SK-N-SH (cell line): ENCODE data around the gene TTC27. TPM values are rescaled to one million over a fixed set of nuclear protein-coding genes. Genes with fewer than 3 reads are reported as not detected.
"Not testable (repeated sequence)": the region's sequence is repeated elsewhere in the genome, so short reads cannot be mapped to it uniquely, and the experiment has no call there.

Experiments
- CTCF ChIA-PET: fragments of 300-600, 350-600 bp; formaldehyde crosslinking; extraction: SDS; loops from one replicate; lab custom pipeline; 2021; lab: Yijun Ruan, JAX
- POLR2A ChIA-PET: fragments of 350-600 bp; sonication (Branson Sonifier 250); formaldehyde crosslinking; extraction: SDS; loops from one replicate; lab custom pipeline; 2020; ENCODE audit warnings: antibody characterized with exemption, inconsistent platforms; lab: Yijun Ruan, JAX
- DNase-seq: peaks from one replicate; pipeline ENCODE4 v3.0.0; 2012
- H2AFZ ChIP-seq: fragments of 200-600 bp; sonication (generic); 2 replicates; pipeline ENCODE4 v1.8.1; 2016; ENCODE audit warnings: antibody characterized with exemption, mild to moderate bottlenecking, low read depth
- H3F3A ChIP-seq: fragments of 200-600 bp; sonication (generic); replicated peaks from 2 replicates; pipeline ENCODE3; 2016; ENCODE audit warnings: antibody characterized with exemption, mild to moderate bottlenecking; ENCODE audit not compliant: insufficient read depth
- H3K27ac ChIP-seq, 2 experiments: fragments of 200-500 bp in 1 of 2; fragments of 200-600 bp in 1 of 2; sonication (Bioruptor generic) in 1 of 2; sonication (generic), shearing (Covaris generic) in 1 of 2; 2 replicates each; pipeline versions ENCODE4 v1.5.1 to v1.6.1; 2014 to 2016; ENCODE audit warnings: low read depth in 2 of 2, inconsistent platforms in 1 of 2, low read length in 1 of 2, mild to moderate bottlenecking in 1 of 2, mixed read lengths in 1 of 2
- H3K27me3 ChIP-seq: fragments of 200-600 bp; sonication (generic), shearing (Covaris generic); 2 replicates; pipeline ENCODE4 v1.6.1; 2016; ENCODE audit warnings: mixed run types; ENCODE audit not compliant: insufficient read depth
- H3K36me3 ChIP-seq, 2 experiments: fragments of 200-500 bp in 1 of 2; fragments of 200-600 bp in 1 of 2; sonication (Bioruptor generic) in 1 of 2; sonication (generic) in 1 of 2; replicated peaks in 1 of 2; 2 replicates each; pipeline versions ENCODE3 to v1.5.1; 2014 to 2016; ENCODE audit warnings: low read length in 1 of 2, mild to moderate bottlenecking in 1 of 2; ENCODE audit not compliant: insufficient read depth in 2 of 2, control insufficient read depth in 1 of 2
- H3K4me1 ChIP-seq, 2 experiments: fragments of 200-500 bp in 1 of 2; fragments of 200-600 bp in 1 of 2; sonication (Bioruptor generic) in 1 of 2; sonication (generic), shearing (Covaris generic) in 1 of 2; 2 replicates each; pipeline versions ENCODE4 v1.5.1 to v1.6.1; 2014 to 2016; ENCODE audit warnings: low read depth in 1 of 2, low read length in 1 of 2, mixed run types in 1 of 2; ENCODE audit not compliant: insufficient read depth in 2 of 2, control insufficient read depth in 1 of 2
- H3K4me2 ChIP-seq: fragments of 200-600 bp; sonication (generic), shearing (Covaris generic); 2 replicates; pipeline ENCODE4 v1.6.1; 2017; ENCODE audit warnings: mixed run types
- H3K4me3 ChIP-seq, 2 experiments: fragments of 200-500 bp in 1 of 2; fragments of 200-600 bp in 1 of 2; sonication (Bioruptor generic) in 1 of 2; sonication (generic), shearing (Covaris generic) in 1 of 2; 2 replicates each; pipeline versions ENCODE4 v1.5.1 to v1.8.1; 2014 to 2016; ENCODE audit warnings: low read depth in 2 of 2, inconsistent platforms in 1 of 2, low read length in 1 of 2, mild to moderate bottlenecking in 1 of 2, mixed read lengths in 1 of 2, moderate library complexity in 1 of 2
- H3K79me2 ChIP-seq: fragments of 200-600 bp; sonication (generic); 2 replicates; pipeline ENCODE4 v1.8.1; 2017; ENCODE audit warnings: mild to moderate bottlenecking; ENCODE audit not compliant: insufficient read depth
- H3K9ac ChIP-seq: fragments of 200-600 bp; sonication (generic); 2 replicates; pipeline ENCODE4 v1.6.1; 2017; ENCODE audit warnings: mixed run types
- H3K9me2 ChIP-seq: fragments of 200-600 bp; sonication (generic); 2 replicates; pipeline ENCODE4 v1.6.1; 2017; ENCODE audit warnings: mixed run types
- H3K9me3 ChIP-seq: fragments of 200-600 bp; sonication (generic); 2 replicates; pipeline ENCODE4 v1.6.1; 2017; ENCODE audit warnings: mixed run types, mild to moderate bottlenecking, moderate library complexity
- H4K20me1 ChIP-seq: fragments of 200-600 bp; sonication (generic); 2 replicates; pipeline ENCODE4 v1.6.1; 2017; ENCODE audit warnings: mild to moderate bottlenecking, mixed run types; ENCODE audit not compliant: insufficient read depth
- CHD2 ChIP-seq: fragments of 150-350 bp; IDR thresholded peaks from 2 replicates; pipeline ENCODE4 v1.6.1; 2018; ENCODE audit warnings: low read length; ENCODE audit not compliant: partially characterized antibody
- CTCF ChIP-seq: fragments of 200-600 bp; sonication (generic); IDR thresholded peaks from 2 replicates; pipeline ENCODE4 v1.6.1; 2017; ENCODE audit warnings: antibody characterized with exemption, mild to moderate bottlenecking, moderate library complexity
- EP300 ChIP-seq, 2 experiments: IDR thresholded peaks; 2 replicates each; pipeline versions ENCODE4 v1.4.0 to v1.6.1; 2012; ENCODE audit warnings: borderline replicate concordance in 1 of 2, low read depth in 1 of 2, low read length in 1 of 2
- FOSL2 ChIP-seq: IDR thresholded peaks from 2 replicates; pipeline ENCODE4 v1.4.0; 2012; ENCODE audit warnings: low read depth, mild to moderate bottlenecking, moderate library complexity, borderline replicate concordance
- FOXJ3 ChIP-seq: sonication (generic); formaldehyde crosslinking; IDR thresholded peaks from 2 replicates; pipeline ENCODE4 v1.5.1; 2020; ENCODE audit warnings: mild to moderate bottlenecking, missing genetic modification reagents
- GABPA ChIP-seq: IDR thresholded peaks from 2 replicates; pipeline ENCODE4 v1.4.0; 2012; ENCODE audit warnings: low read depth, mild to moderate bottlenecking
- GATA2 ChIP-seq: sonication (generic); formaldehyde crosslinking; IDR thresholded peaks from 2 replicates; pipeline ENCODE4 v1.5.0; 2020; ENCODE audit warnings: mild to moderate bottlenecking, missing genetic modification reagents
- JUND ChIP-seq: IDR thresholded peaks from 2 replicates; pipeline ENCODE4 v1.4.0; 2012
- NFIC ChIP-seq: IDR thresholded peaks from 2 replicates; pipeline ENCODE4 v1.4.0; 2012; ENCODE audit warnings: borderline replicate concordance
- POLR2AphosphoS5 ChIP-seq: IDR thresholded peaks from 2 replicates; pipeline ENCODE4 v1.6.1; 2012; ENCODE audit warnings: low read depth, low read length
- RCOR1 ChIP-seq: fragments of 150-350 bp; IDR thresholded peaks from 2 replicates; pipeline ENCODE4 v1.6.1; 2017; ENCODE audit warnings: antibody characterized with exemption, low read length
- RXRA ChIP-seq: IDR thresholded peaks from 2 replicates; pipeline ENCODE4 v1.4.0; 2012; ENCODE audit warnings: low read depth, mild to moderate bottlenecking, borderline replicate concordance
- TAF1 ChIP-seq: IDR thresholded peaks from 2 replicates; pipeline ENCODE4 v1.6.1; 2012; ENCODE audit warnings: low read depth, mild to moderate bottlenecking, low read length, moderate library complexity, borderline replicate concordance
- TEAD4 ChIP-seq: IDR thresholded peaks from 2 replicates; pipeline ENCODE4 v1.4.0; 2012; ENCODE audit warnings: mild to moderate bottlenecking, borderline replicate concordance; ENCODE audit not compliant: insufficient read depth
- USF1 ChIP-seq: IDR thresholded peaks from 2 replicates; pipeline ENCODE4 v1.4.0; 2012; ENCODE audit warnings: low read depth, borderline replicate concordance
- USF2 ChIP-seq: fragments of 150-350 bp; IDR thresholded peaks from 2 replicates; pipeline ENCODE4 v1.6.1; 2017; ENCODE audit warnings: antibody characterized with exemption, low read length, low read depth, borderline replicate concordance
- WGBS: methylation state at CpG from one replicate; pipeline ENCODE4 v1.1.6; 2017; ENCODE audit warnings: low lambda C conversion rate; 5-methylcytosine and 5-hydroxymethylcytosine counted together
- polyA plus RNA-seq, 3 experiments: library from polyadenylated mRNA; depleted of rRNA; stranded (reverse); fragments of >200 nt; gene quantifications; 2 replicates each; pipeline ENCODE4 v1.2.3, GENCODE V29; 2012

The TTC27 gene
- polyA plus RNA-seq, 1 of the 3 experiments (the other 2 are of a cell fraction) = 14.4 TPM

GRCh38 chr2:32727157-32727556 lies 99.3 kb downstream of the TTC27 start (continued):
- TF ChIP-seq POLR2AphosphoS5 (no peak), USF1 (no peak), CTCF (no peak)

GRCh38 chr2:32730958-32731357 lies 103.1 kb downstream of the TTC27 start:
- H3K9me2 ChIP-seq, H2AFZ ChIP-seq, H3K4me3 ChIP-seq, CTCF ChIA-PET, H3K36me3 ChIP-seq, H3K9me3 ChIP-seq, H3K79me2 ChIP-seq, H3K27ac ChIP-seq, H3K9ac ChIP-seq, H3F3A ChIP-seq, H3K4me2 ChIP-seq, H3K27me3 ChIP-seq, POLR2A ChIA-PET, H4K20me1 ChIP-seq, H3K4me1 ChIP-seq, DNase-seq: not testable (repeated sequence)
- 96% methylated on average over 8 of the region's 8 CpGs for WGBS

GRCh38 chr2:32732120-32732519 lies 104.3 kb downstream of the TTC27 start:
- no peak overlapping the region for H3K4me2 ChIP-seq
- WGBS = 92% methylated on average over 1 of the region's 1 CpG
- ChIA-PET POLR2A (no interaction called here), CTCF (interaction anchor here (0.8 to 2.3 kb wide), 2 partner anchors 10 to 302 kb away, joined by 3 to 5 read pairs; no protein-coding TSS in a partner anchor)
- H3K36me3 ChIP-seq = peaks cover 0 to 8% of the 10 kb centered on the region in 2 experiments
- H2AFZ ChIP-seq = no peak overlapping the region
- no peak overlapping the region for H3K4me3 ChIP-seq
- H3K79me2 ChIP-seq = no peaks in the 10 kb centered on the region
- H3K9me2 ChIP-seq = no peaks in the 10 kb centered on the region
- no peak overlapping the region for H3K9ac ChIP-seq
- no peaks in the 10 kb centered on the region for H4K20me1 ChIP-seq
- H3K27ac ChIP-seq = no peak overlapping the region
- no peaks in the 10 kb centered on the region for H3K9me3 ChIP-seq
- TF ChIP-seq EP300 (IDR thresholded peaks at IDR 0.05; ENCODE audit: borderline replicate concordance in 1 of 2, low read depth in 1 of 2, low read length in 1 of 2) (no peak), TEAD4 (no peak), CHD2 (no peak), TAF1 (no peak), NFIC (no peak), GABPA (no peak), RXRA (no peak), FOSL2 (no peak), USF2 (no peak), POLR2AphosphoS5 (no peak), JUND (no peak), GATA2 (CRISPR knock-in tag) (no peak), RCOR1 (no peak), FOXJ3 (CRISPR knock-in tag) (no peak), USF1 (no peak)
- H3K27me3 ChIP-seq = no peaks in the 10 kb centered on the region
- H3F3A ChIP-seq = no peaks in the 10 kb centered on the region
- peaks cover 0 to 3% of the 10 kb centered on the region in 2 experiments; a peak in 1 of 4 replicates for H3K4me1 ChIP-seq
- no peak for DNase-seq
